HEK293T (cell line): ENCODE results near the gene ARR3.

Experiments
- CTCF ChIA-PET: fragments of 350-600 bp; formaldehyde crosslinking; extraction: SDS; loops from one replicate; lab custom pipeline; 2021; ENCODE audit warnings: antibody characterized with exemption, inconsistent platforms; lab: Yijun Ruan, JAX
- POLR2A ChIA-PET: fragments of 350-600 bp; formaldehyde crosslinking; extraction: SDS; loops from one replicate; lab custom pipeline; 2020; ENCODE audit warnings: antibody characterized with exemption, inconsistent platforms; lab: Yijun Ruan, JAX
- DNase-seq: peaks from one replicate; pipeline ENCODE4 v3.0.0; 2012; ENCODE audit warnings: mixed read lengths; ENCODE audit errors: extremely low spot score
- ARNT ChIP-seq: fragments of 450-650 bp; IDR thresholded peaks from 2 replicates; pipeline ENCODE4 v1.6.1; 2017; ENCODE audit warnings: mild to moderate bottlenecking
- BHLHE40 ChIP-seq: fragments of 450-650 bp; IDR thresholded peaks from 2 replicates; pipeline ENCODE4 v1.6.1; 2016; ENCODE audit warnings: mild to moderate bottlenecking, moderate library complexity, borderline replicate concordance
- CTBP1 ChIP-seq: fragments of 450-650 bp; IDR thresholded peaks from 2 replicates; pipeline ENCODE4 v1.6.1; 2016; ENCODE audit warnings: borderline replicate concordance
- ELF4 ChIP-seq: fragments of 450-650 bp; IDR thresholded peaks from 2 replicates; pipeline ENCODE4 v1.6.1; 2017; ENCODE audit warnings: antibody characterized with exemption
- FOXA1 ChIP-seq: fragments of 450-650 bp; IDR thresholded peaks from 2 replicates; pipeline ENCODE4 v1.6.1; 2016; ENCODE audit warnings: mild to moderate bottlenecking
- FOXK2 ChIP-seq: fragments of 450-650 bp; IDR thresholded peaks from 2 replicates; pipeline ENCODE4 v1.6.1; 2016; ENCODE audit warnings: mild to moderate bottlenecking
- FOXM1 ChIP-seq: fragments of 450-650 bp; IDR thresholded peaks from 2 replicates; pipeline ENCODE4 v1.6.1; 2017; ENCODE audit warnings: mild to moderate bottlenecking, borderline replicate concordance
- HDGF ChIP-seq: fragments of 450-650 bp; IDR thresholded peaks from 2 replicates; pipeline ENCODE4 v1.6.1; 2017; ENCODE audit warnings: antibody characterized with exemption, borderline replicate concordance
- L3MBTL2 ChIP-seq: fragments of 450-650 bp; conservative IDR thresholded peaks from 2 replicates; pipeline ENCODE4 v1.6.1; 2016; ENCODE audit warnings: mild to moderate bottlenecking
- LEF1 ChIP-seq: fragments of 450-650 bp; IDR thresholded peaks from 2 replicates; pipeline ENCODE4 v1.6.1; 2017; ENCODE audit warnings: mild to moderate bottlenecking, borderline replicate concordance
- NFRKB ChIP-seq: fragments of 450-650 bp; IDR thresholded peaks from 2 replicates; pipeline ENCODE4 v1.6.1; 2016; ENCODE audit warnings: mild to moderate bottlenecking, moderate library complexity
- SP1 ChIP-seq: fragments of 450-650 bp; IDR thresholded peaks from 2 replicates; pipeline ENCODE4 v1.6.1; 2017
- SUZ12 ChIP-seq: fragments of 450-650 bp; IDR thresholded peaks from 2 replicates; pipeline ENCODE4 v1.6.1; 2016; ENCODE audit warnings: mild to moderate bottlenecking
- TARDBP ChIP-seq: fragments of 450-650 bp; IDR thresholded peaks from 2 replicates; pipeline ENCODE4 v1.6.1; 2016
- ZNF384 ChIP-seq: fragments of 450-650 bp; IDR thresholded peaks from 2 replicates; pipeline ENCODE4 v1.6.1; 2016
- TF ChIP-seq, protein P1 (sequence below): fragments of 450-650 bp; IDR thresholded peaks from 2 replicates; pipeline ENCODE4 v1.6.1; 2016

Gene ARR3

DNA sequence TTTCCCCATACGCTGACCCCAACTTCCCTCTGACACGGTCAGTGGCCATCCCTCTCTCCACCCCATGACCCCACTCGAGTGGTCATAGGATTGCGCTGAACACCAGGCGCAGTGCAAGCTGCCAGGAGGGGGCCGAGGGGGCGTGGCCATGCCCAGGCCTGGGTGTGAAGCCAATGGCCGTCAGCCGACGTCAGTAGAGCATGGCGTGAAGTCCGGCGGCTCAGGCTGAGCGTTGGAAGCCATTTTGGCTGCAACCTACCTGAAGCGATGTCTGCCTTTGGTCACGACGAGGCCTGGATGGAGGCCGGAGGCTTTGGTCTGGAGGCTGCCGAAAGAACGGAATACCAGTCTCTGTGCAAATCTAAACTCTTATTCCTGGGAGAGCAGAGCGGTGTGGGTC lies 13.8 kb downstream of the ARR3 start, which contains the start of gene RAB41:
Gene RAB41, plus strand, starts transcription at position 222 of the 400 bp plus-strand sequence. Its CDS starts 46 bp downstream, at position 268.
- no peak for TF ChIP-seq ZNF384
- TF ChIP-seq FOXK2, result no peak
- no peak for TF ChIP-seq NFRKB
- TF ChIP-seq, protein P1, sequence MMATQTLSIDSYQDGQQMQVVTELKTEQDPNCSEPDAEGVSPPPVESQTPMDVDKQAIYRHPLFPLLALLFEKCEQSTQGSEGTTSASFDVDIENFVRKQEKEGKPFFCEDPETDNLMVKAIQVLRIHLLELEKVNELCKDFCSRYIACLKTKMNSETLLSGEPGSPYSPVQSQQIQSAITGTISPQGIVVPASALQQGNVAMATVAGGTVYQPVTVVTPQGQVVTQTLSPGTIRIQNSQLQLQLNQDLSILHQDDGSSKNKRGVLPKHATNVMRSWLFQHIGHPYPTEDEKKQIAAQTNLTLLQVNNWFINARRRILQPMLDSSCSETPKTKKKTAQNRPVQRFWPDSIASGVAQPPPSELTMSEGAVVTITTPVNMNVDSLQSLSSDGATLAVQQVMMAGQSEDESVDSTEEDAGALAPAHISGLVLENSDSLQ, result no peak
- no peak for TF ChIP-seq SP1
- no peak for TF ChIP-seq SUZ12
- no peak for TF ChIP-seq HDGF
- TF ChIP-seq FOXA1, result no peak
- TF ChIP-seq ARNT, result no peak
- TF ChIP-seq ELF4, result no peak
- no peak for TF ChIP-seq TARDBP
- TF ChIP-seq BHLHE40, result no peak
- POLR2A ChIA-PET, result no interaction called here
- DNase-seq, result no peak
- CTCF ChIA-PET, result no interaction called here

DNA sequence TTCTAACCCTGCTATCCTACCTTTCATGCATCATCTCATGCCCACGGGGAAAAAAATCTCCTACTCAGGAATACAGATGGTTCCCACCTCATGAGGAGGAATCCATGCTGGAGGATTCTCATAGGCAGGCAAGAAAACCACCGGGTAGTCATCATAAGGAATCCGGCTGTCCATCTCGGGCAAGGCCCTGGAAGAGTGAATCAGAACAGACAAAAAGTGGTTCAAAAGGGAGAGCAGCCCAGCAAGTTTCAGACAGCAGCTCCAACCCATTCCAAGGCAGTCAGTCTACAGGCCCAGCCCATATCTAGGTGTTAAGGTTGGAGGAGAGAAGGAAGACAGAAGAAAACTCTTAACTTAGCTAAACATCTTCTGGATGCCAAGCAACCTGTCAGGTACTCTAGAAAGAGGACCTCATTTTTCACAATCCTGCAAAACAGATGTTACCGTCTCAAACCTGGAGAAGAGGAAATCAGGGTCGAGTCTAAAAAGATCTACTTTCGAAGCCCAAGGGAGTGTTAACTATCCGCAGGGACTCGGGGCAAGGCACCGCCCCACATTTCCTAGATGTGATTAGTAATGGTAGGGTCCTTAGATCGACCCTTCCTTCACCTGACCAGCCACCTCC lies 21.1 kb downstream of the ARR3 start:
- ChIA-PET CTCF (no interaction called here), POLR2A (interaction anchor here (0.9 to 1.9 kb wide), 7 partner anchors 10 to 162 kb away, joined by 3 to 17 read pairs (median 5); no protein-coding TSS in a partner anchor)
- TF ChIP-seq SUZ12 (no peak), ELF4 (no peak), FOXA1 (no peak), LEF1 (no peak), BHLHE40 (no peak), L3MBTL2 (no peak), SP1 (no peak)
- TF ChIP-seq, protein P1, result no peak
- no peak for DNase-seq

DNA sequence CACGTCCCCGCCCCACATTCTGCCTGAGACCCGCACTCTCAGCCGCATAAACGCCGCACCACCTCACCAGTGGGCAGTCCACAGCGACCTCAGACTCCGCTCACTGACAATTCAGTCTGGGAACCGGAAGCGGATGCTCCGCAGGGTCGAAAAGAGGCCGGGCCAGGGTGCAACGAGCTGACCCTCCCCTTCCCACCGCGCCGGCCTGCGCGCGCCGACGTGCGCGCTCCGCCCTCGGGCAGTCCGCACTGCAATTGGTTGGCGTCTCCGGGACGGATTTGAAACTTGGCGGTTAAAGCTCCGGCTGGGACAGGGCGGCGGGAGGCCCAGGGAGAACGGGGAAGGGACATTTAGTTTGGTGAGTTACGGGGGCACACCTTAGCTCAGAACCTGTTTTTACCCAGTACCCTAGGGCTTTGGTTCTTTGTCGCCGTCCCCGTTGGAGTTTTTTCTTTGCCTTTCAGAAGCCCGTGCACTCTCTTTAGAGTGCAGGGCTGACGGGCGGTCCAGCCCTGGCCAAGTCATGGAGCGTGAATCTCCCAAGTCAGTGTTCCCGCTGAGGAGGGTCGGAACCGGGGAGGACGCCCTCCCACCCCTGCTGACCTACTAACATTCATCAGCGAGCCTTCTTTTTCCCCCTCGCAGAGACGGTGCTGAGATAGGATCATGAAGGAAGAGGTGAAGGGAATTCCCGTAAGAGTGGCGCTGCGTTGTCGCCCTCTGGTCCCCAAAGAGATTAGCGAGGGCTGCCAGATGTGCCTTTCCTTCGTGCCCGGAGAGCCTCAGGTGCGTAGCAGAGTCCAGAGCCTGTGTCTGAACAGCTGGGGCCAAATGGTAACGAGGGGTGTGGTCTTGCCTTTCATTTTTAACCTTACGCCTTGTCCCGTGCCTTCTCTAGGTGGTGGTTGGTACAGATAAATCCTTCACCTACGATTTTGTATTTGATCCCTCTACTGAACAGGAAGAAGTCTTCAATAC lies 21.9 kb downstream of the ARR3 start, which contains the start of the genes KIF4A and PDZD11:
Gene KIF4A, plus strand, starts transcription at position 312 of the 978 bp plus-strand sequence. Its CDS starts 355 bp downstream, at position 667.
Gene PDZD11, minus strand, starts transcription at position 135 of the 978 bp plus-strand sequence. CDS start 586 bp downstream, outside the sequence.
- POLR2A ChIA-PET, result interaction anchor here (0.6 to 1.9 kb wide), 12 partner anchors 10 to 668 kb away, joined by 3 to 17 read pairs (median 3); no protein-coding TSS in a partner anchor
- TF ChIP-seq ARNT, result no peak
- TF ChIP-seq FOXM1, result peak; percentile 85
- no peak for TF ChIP-seq FOXK2
- no peak for TF ChIP-seq SUZ12
- TF ChIP-seq BHLHE40, result no peak
- no peak for TF ChIP-seq LEF1
- CTCF ChIA-PET, result no interaction called here
- DNase-seq, result peak; percentile 90

DNA sequence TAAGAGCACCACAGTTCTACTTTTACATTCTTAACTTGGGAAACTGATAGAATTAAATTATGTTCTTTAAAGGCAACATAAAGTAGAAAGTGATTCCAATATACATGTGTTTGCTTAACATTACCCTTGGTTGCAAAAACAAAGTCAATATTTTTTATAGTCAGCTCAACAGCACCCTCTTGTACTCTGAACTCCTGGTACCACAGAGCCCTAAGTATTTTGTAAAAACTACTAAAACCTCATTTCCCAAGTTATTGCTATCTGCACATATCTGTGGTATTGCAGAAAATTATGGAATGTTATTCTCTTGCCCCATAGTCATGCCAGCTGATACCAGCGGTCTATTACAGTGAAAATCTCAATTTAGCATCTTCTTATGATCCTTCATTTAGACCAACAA lies 24.7 kb downstream of the ARR3 start:
- no peak for TF ChIP-seq SUZ12
- no peak for TF ChIP-seq LEF1
- TF ChIP-seq FOXA1, result no peak
- TF ChIP-seq CTBP1, result no peak
- TF ChIP-seq L3MBTL2, result no peak
- no peak for TF ChIP-seq TARDBP
- no peak for TF ChIP-seq FOXK2
- no peak for TF ChIP-seq BHLHE40
- ChIA-PET CTCF (no interaction called here), POLR2A (no interaction called here)
- no peak for DNase-seq

DNA sequence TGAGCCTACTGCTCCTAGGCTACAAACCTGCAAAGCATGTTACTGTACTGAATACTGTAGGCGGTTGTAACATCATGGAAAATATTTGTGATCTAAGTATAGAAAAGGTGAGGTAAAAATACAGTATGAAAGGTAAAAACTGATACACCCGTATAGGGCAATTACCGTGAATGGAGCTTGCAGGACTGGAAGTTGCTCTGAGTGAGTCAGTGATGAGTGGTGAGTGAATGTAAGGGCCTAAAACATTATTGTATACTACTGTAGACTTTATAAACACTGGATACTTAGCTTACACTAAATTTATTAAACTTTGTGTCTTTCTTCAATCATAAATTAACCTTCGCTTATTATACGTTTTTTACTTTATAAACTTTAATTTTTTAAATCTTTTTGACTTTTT lies 25.5 kb downstream of the ARR3 start:
- ChIA-PET POLR2A (no interaction called here), CTCF (no interaction called here)
- no peak for DNase-seq
- TF ChIP-seq FOXK2 (no peak), SUZ12 (no peak), L3MBTL2 (no peak), FOXA1 (no peak), ARNT (no peak), CTBP1 (no peak), HDGF (no peak), ZNF384 (no peak), FOXM1 (no peak), SP1 (no peak), TARDBP (no peak)
- TF ChIP-seq, protein P1, result no peak

DNA sequence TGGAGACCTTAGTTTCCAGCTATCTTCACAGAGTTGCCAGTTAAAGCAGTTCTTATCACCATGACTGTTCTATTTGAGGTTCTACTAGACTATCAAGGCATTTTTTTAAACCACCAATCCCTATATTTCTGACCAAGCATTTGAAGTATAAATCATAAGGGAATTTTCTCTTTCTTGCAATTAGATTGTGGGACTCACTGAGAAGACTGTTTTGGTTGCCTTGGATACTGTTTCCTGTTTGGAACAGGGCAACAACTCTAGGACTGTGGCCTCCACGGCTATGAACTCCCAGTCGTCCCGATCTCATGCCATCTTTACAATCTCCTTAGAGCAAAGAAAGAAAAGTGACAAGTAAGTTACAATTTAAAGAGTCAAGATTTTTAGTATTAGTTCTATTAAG lies 33.6 kb downstream of the ARR3 start:
- TF ChIP-seq BHLHE40, result no peak
- POLR2A ChIA-PET, result interaction anchor here (1.2 kb wide), 1 partner anchor 12 kb away, joined by 3 read pairs; the partner anchor contains the start of genes KIF4A and PDZD11

More for the DNA sequence above, 33.6 kb downstream of the ARR3 start:
- CTCF ChIA-PET, result interaction anchor here (0.7 kb wide), 1 partner anchor 133 kb away, joined by 3 read pairs; no protein-coding TSS in a partner anchor
- DNase-seq, result no peak
